ENCODE data around the gene OR4D9.

- TF ChIP-seq CTCF (IDR thresholded peaks at IDR 0.05) (no peak), EZH2 (IDR thresholded peaks at IDR 0.05; ENCODE audit: borderline replicate concordance, insufficient read depth, low read depth, low read length, poor library complexity, severe bottlenecking) (no peak)
Measured at GRCh38 chr11:59523541-59523940, 12.2 kb downstream of the OR4D9 start.

Data from B cell (primary cell).